GM13976 (cell line): Measurements from ENCODE around the gene DNAJB8.

Experiments
- DNase-seq: peaks from one replicate; pipeline ENCODE4 v3.0.0; 2012; ENCODE audit warnings: low spot score
- in situ Hi-C: fragments of 300-500 bp; cut with MboI; formaldehyde crosslinking; loops from one replicate; pipeline ENCODE4 v1.12.0; 2022; ENCODE audit warnings: low sequenced_read_pairs, mixed read lengths, inconsistent platforms; ENCODE audit not compliant: unreplicated experiment
- TF ChIP-seq, protein P1 (sequence below): IDR thresholded peaks from 2 replicates; pipeline ENCODE4 v1.5.1; 2012; ENCODE audit warnings: borderline replicate concordance, mild to moderate bottlenecking; ENCODE audit not compliant: insufficient read depth; ENCODE audit errors: extremely low read depth, missing control alignments, control extremely low read depth

DNAJB8 gene

DNA sequence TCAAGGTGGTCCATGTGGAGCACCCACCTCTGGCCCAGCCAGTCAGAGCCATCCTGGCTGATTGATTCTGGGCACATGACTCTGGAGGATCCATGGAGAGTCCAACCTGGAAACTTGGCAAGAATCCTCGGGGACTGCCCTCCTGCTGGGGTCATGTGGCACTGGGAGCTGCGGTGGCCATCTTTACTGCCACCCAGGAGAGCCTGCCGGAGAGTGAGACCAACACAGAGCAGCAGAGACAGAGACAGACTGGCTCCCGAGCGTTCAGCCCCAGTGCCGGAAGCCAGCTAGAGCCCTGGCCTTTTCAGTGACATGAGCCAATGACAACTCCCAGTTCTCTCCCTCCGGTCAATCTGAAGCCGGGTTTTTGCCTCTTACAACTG is 37.8 kb upstream of the DNAJB8 start:
- DNase-seq, result no peak
- in situ Hi-C loops, result no loop called here
- TF ChIP-seq, protein P1, sequence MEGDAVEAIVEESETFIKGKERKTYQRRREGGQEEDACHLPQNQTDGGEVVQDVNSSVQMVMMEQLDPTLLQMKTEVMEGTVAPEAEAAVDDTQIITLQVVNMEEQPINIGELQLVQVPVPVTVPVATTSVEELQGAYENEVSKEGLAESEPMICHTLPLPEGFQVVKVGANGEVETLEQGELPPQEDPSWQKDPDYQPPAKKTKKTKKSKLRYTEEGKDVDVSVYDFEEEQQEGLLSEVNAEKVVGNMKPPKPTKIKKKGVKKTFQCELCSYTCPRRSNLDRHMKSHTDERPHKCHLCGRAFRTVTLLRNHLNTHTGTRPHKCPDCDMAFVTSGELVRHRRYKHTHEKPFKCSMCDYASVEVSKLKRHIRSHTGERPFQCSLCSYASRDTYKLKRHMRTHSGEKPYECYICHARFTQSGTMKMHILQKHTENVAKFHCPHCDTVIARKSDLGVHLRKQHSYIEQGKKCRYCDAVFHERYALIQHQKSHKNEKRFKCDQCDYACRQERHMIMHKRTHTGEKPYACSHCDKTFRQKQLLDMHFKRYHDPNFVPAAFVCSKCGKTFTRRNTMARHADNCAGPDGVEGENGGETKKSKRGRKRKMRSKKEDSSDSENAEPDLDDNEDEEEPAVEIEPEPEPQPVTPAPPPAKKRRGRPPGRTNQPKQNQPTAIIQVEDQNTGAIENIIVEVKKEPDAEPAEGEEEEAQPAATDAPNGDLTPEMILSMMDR, result no peak

DNA sequence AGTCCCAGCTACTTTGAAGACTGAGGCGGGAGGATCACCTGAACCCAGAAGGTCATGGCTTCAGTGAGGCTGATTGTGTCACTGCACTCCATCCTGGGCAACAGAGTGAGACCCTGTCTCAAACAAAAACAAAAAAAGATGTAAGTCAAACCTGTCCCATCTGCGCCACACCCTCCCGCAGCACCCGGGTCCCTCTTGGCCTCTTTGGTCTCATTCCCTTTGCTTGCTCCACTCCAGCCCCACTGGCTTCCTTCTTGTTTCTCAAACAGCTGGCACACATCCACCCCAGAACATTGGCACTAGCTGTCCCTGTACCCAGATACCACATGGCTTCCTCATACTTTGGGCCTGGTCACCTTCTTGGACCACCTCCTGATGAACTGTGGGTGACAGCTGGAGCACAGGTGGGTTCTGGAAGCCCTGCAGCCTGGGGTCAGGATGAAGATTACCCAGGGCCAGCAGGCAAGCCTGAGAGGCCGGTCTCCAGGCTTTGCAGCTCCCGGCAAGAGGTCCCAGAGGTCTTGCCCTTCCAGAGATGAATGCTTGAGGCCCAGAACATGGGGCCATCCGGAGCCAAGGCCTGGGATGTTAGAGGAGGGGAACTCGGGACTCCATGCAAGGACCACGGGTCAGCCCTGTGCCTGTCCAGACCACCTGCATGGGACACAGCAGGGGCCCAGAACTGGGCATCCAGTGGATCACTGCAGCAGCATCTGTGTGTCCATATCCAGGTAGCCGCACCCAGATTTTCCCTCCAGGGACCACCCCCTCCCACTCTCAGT is 37.3 kb upstream of the DNAJB8 start:
- DNase-seq, result no peak
- TF ChIP-seq, protein P1, result no peak
- in situ Hi-C loops, result no loop called here

DNA sequence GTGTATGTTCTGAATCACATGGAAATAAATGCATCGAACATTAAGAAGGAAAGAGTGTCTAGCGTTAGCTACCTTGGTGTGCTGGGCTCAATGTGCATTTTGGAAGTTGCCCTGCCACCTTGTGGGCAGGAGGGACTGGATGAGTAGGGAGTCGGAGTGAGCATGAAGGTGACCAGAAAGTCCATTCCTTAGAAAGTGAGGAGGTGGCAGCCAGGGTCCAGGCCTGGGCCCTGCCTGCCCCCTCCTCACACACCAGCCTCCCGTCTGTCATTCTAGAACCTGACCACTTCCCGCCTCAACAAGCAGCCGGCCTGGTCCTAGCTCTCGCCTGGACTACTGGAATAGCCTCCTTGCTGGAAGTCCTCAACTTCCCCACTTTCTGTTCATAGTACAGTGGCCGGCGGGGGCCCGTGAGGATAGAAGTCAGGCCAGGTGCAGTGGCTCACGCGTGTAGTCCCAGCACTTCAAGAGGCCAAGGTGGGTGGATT is 36.5 kb upstream of the DNAJB8 start:
- DNase-seq, result no peak
- TF ChIP-seq, protein P1, result no peak
- in situ Hi-C loops, result no loop called here

GRCh38 chr3:128502712-128503111 is 36.0 kb upstream of the DNAJB8 start:
- in situ Hi-C loops, result no loop called here
- no peak for DNase-seq

GRCh38 chr3:128501431-128501830 is 34.7 kb upstream of the DNAJB8 start:
- TF ChIP-seq, protein P1, result no peak
- DNase-seq, result no peak
- in situ Hi-C loops, result no loop called here

More at GRCh38 chr3:128502712-128503111, 36.0 kb upstream of the DNAJB8 start:
- TF ChIP-seq, protein P1, result no peak

- in situ Hi-C loops, result no loop called here
- TF ChIP-seq, protein P1, result no peak
- no peak for DNase-seq
These were observed 33.9 kb upstream of the DNAJB8 start for GRCh38 chr3:128500556-128500955.
